ENCODE results near the gene EPN2. TPM values are rescaled to one million over a fixed set of nuclear protein-coding genes. Genes with fewer than 3 reads are reported as not detected.

The EPN2 gene
- total and polyA plus RNA-seq, 2 donors (not counting 1 experiment from before 2014, with no cell fraction given) = 23.8 to 36.0 TPM

DNA sequence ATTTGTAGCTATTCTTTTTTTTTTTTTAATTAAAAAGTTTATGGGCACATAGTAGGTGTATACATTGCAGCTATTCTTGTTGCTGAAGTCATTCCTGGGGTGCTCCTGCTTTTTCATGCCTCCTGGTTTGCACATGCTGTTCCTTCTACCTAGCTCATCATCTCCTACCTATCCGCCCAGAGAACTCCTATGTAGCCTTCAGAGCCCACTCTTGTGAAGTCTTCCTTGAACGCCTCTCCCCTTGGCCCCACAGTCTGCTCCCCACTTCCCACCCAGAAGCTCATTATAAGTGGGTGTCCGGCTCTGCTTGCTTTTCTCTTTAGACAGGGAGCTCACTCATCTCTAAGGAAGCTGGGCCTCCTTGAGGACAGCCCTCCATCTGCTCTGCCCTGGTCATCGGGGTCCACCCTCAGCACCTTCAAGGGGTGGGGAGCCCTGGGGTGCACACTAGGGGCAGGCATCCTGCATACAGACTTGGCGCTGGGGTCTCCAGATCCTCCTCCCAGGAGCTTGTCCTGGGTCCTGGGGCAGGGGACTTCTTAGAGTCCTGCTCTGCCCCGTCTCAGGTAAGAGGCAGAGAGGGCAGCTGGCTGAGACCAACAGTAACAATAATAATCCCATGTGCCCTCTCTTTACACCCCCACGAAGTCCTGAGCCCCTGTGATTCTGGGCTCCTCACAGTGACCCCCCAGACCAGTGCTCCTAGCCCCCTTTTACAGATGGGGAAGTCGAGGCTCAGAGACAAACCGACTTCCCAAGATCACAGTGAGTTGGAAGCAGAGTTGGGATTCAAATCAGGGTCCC lies 128.9 kb downstream of the EPN2 start:
- H3K4me3 ChIP-seq (replicated peaks in 1 of 4; ENCODE audit: control extremely low read depth in 1 of 4, insufficient read depth in 1 of 4, low read depth in 3 of 4, low read length in 4 of 4) = no peak overlapping the region
- no peak for DNase-seq (ENCODE audit: low read depth in 2 of 2)
- H3K4me2 ChIP-seq (ENCODE audit: extremely low read depth, insufficient read depth, low read length) = no peak overlapping the region
- no peak overlapping the region for H3K27ac ChIP-seq (ENCODE audit: insufficient read depth, low read length)
- no peaks in the 10 kb centered on the region for H3K36me3 ChIP-seq (ENCODE audit: control insufficient read depth, insufficient read depth, low read length)
- no peaks in the 10 kb centered on the region for H3K27me3 ChIP-seq (ENCODE audit: control insufficient read depth, insufficient read depth, low read length)
- H4K20me1 ChIP-seq (ENCODE audit: control insufficient read depth, extremely low read depth, insufficient read depth, low read length) = no peaks in the 10 kb centered on the region
- H3K4me1 ChIP-seq (ENCODE audit: control insufficient read depth, extremely low read depth, insufficient read depth, low read length) = peaks cover 17% of the 10 kb centered on the region
- H3K79me2 ChIP-seq (ENCODE audit: control insufficient read depth, insufficient read depth, low read length) = no peaks in the 10 kb centered on the region
- TF ChIP-seq EZH2 (IDR thresholded peaks at IDR 0.05; ENCODE audit: low read length, missing control alignments) (no peak), CTCF (conservative IDR thresholded peaks at IDR 0.05 in 1 of 2, IDR thresholded peaks at IDR 0.05 in 1 of 2; ENCODE audit: low read depth in 1 of 2, low read length in 2 of 2) (no peak)
- no peaks in the 10 kb centered on the region for H3K9me3 ChIP-seq (ENCODE audit: control insufficient read depth, insufficient read depth, low read depth, low read length)
- H3K9ac ChIP-seq (ENCODE audit: insufficient read depth, low read length) = no peak overlapping the region
- H2AFZ ChIP-seq (ENCODE audit: low read length) = no peak overlapping the region

GRCh38 chr17:19366637-19366972 lies 129.4 kb downstream of the EPN2 start:
- H3K79me2 ChIP-seq (ENCODE audit: control insufficient read depth, insufficient read depth, low read length) = no peaks in the 10 kb centered on the region
- peaks cover 13% of the 10 kb centered on the region for H3K4me1 ChIP-seq (ENCODE audit: control insufficient read depth, extremely low read depth, insufficient read depth, low read length)
- H3K4me2 ChIP-seq (ENCODE audit: extremely low read depth, insufficient read depth, low read length) = no peak overlapping the region
- H2AFZ ChIP-seq (ENCODE audit: low read length) = no peak overlapping the region
- H3K36me3 ChIP-seq (ENCODE audit: control insufficient read depth, insufficient read depth, low read length) = no peaks in the 10 kb centered on the region
- no peak overlapping the region for H3K9ac ChIP-seq (ENCODE audit: insufficient read depth, low read length)
- no peak overlapping the region for H3K4me3 ChIP-seq (replicated peaks in 1 of 4; ENCODE audit: control extremely low read depth in 1 of 4, insufficient read depth in 1 of 4, low read depth in 3 of 4, low read length in 4 of 4)
- no peaks in the 10 kb centered on the region for H3K9me3 ChIP-seq (ENCODE audit: control insufficient read depth, insufficient read depth, low read depth, low read length)
- no peaks in the 10 kb centered on the region for H3K27me3 ChIP-seq (ENCODE audit: control insufficient read depth, insufficient read depth, low read length)
- TF ChIP-seq EZH2 (IDR thresholded peaks at IDR 0.05; ENCODE audit: low read length, missing control alignments) = no peak
- no peak for TF ChIP-seq CTCF (conservative IDR thresholded peaks at IDR 0.05 in 1 of 2, IDR thresholded peaks at IDR 0.05 in 1 of 2; ENCODE audit: low read depth in 1 of 2, low read length in 2 of 2)
- no peak for DNase-seq (ENCODE audit: low read depth in 2 of 2)
- H4K20me1 ChIP-seq (ENCODE audit: control insufficient read depth, extremely low read depth, insufficient read depth, low read length) = no peaks in the 10 kb centered on the region
- no peak overlapping the region for H3K27ac ChIP-seq (ENCODE audit: insufficient read depth, low read length)

DNA sequence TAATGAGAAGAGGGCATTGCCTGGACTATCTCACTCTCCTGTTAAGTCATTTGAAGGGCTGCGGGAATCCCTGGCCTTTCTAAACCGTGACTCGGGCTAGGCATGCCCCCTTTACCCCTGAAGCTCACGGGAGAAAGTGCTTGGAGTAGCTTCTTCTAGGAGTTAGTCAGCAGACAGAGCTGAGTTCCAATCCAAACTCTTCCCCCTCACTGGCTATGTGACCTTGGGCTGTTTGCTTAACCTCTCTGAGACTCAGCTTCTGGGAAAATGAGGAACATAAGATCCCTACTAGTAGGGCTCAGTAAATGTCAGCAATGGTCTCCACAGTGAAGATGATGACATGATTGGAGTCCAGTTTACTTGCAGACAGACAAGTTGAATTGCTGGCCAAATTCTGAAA lies 131.1 kb downstream of the EPN2 start:
- Histone ChIP-seq H3K9ac (ENCODE audit: insufficient read depth, low read length) (no peak overlapping the region), H3K4me3 (replicated peaks in 1 of 4; ENCODE audit: control extremely low read depth in 1 of 4, insufficient read depth in 1 of 4, low read depth in 3 of 4, low read length in 4 of 4) (no peak overlapping the region), H3K27me3 (ENCODE audit: control insufficient read depth, insufficient read depth, low read length) (no peaks in the 10 kb centered on the region), H3K4me1 (ENCODE audit: control insufficient read depth, extremely low read depth, insufficient read depth, low read length) (peaks cover 5% of the 10 kb centered on the region), H4K20me1 (ENCODE audit: control insufficient read depth, extremely low read depth, insufficient read depth, low read length) (no peaks in the 10 kb centered on the region), H3K27ac (ENCODE audit: insufficient read depth, low read length) (no peak overlapping the region), H3K4me2 (ENCODE audit: extremely low read depth, insufficient read depth, low read length) (no peak overlapping the region), H3K36me3 (ENCODE audit: control insufficient read depth, insufficient read depth, low read length) (no peaks in the 10 kb centered on the region), H3K9me3 (ENCODE audit: control insufficient read depth, insufficient read depth, low read depth, low read length) (no peaks in the 10 kb centered on the region), H2AFZ (ENCODE audit: low read length) (no peak overlapping the region), H3K79me2 (ENCODE audit: control insufficient read depth, insufficient read depth, low read length) (no peaks in the 10 kb centered on the region)
- TF ChIP-seq EZH2 (IDR thresholded peaks at IDR 0.05; ENCODE audit: low read length, missing control alignments) (no peak), CTCF (conservative IDR thresholded peaks at IDR 0.05 in 1 of 2, IDR thresholded peaks at IDR 0.05 in 1 of 2; ENCODE audit: low read depth in 1 of 2, low read length in 2 of 2) (no peak)
- peak in 1 of 2 donors; percentile 23 for DNase-seq (ENCODE audit: low read depth in 2 of 2)
